Heart left ventricle (tissue), 16 donors: ENCODE results near the gene IL7R. TPM values are rescaled to one million over a fixed set of nuclear protein-coding genes. Genes with fewer than 3 reads are reported as not detected.

Source experiments
- ATAC-seq, 4 donors: fragments of 200-7000 bp; cut with Tn5 transposase; one replicate each; pipeline ENCODE4 v1.9.1; 2020 to 2022; ENCODE audit warnings: moderate library complexity in 4 of 4, mild to moderate bottlenecking in 3 of 4, moderate number of reproducible peaks in 1 of 4
- DNase-seq, 5 donors: peaks; one replicate each; pipeline ENCODE4 v3.0.0-alpha.2; 2020
- H3K27ac ChIP-seq, 12 donors: fragments of 200-600 bp; sonication (generic) in 4 of 12; one replicate each; pipeline versions ENCODE4 v1.5.0 to v1.8.0; 2016 to 2022; ENCODE audit warnings: mild to moderate bottlenecking in 2 of 12
- H3K27me3 ChIP-seq, 9 donors: fragments of 200-600 bp; sonication (generic) in 2 of 9; one replicate each; pipeline versions ENCODE4 v1.5.1 to v1.8.0; 2016 to 2022; ENCODE audit warnings: mild to moderate bottlenecking in 3 of 9
- H3K36me3 ChIP-seq, 9 donors: fragments of 200-600 bp; sonication (generic) in 2 of 9; one replicate each; pipeline versions ENCODE4 v1.5.0 to v1.8.0; 2018 to 2022; ENCODE audit warnings: mild to moderate bottlenecking in 2 of 9
- H3K4me1 ChIP-seq, 12 donors: fragments of 200-600 bp; sonication (generic) in 4 of 12; one replicate each; pipeline versions ENCODE4 v1.5.0 to v1.8.0; 2016 to 2022; ENCODE audit warnings: mild to moderate bottlenecking in 3 of 12
- H3K4me3 ChIP-seq, 12 donors: fragments of 200-600 bp; sonication (generic) in 4 of 12; one replicate each; pipeline versions ENCODE4 v1.5.0 to v1.8.0; 2017 to 2022; ENCODE audit warnings: mild to moderate bottlenecking in 9 of 12, moderate library complexity in 4 of 12
- H3K9me3 ChIP-seq, 12 donors: fragments of 200-600 bp; sonication (generic) in 4 of 12; one replicate each; pipeline versions ENCODE4 v1.5.0 to v1.8.0; 2016 to 2022; ENCODE audit warnings: mild to moderate bottlenecking in 1 of 12
- CTCF ChIP-seq, 12 donors: fragments of 200-600 bp; sonication (generic) in 4 of 12; IDR thresholded peaks; one replicate each; pipeline versions ENCODE4 v1.5.0 to v1.8.0; 2018 to 2022; ENCODE audit warnings: antibody characterized with exemption in 12 of 12, mild to moderate bottlenecking in 5 of 12
- POLR2A ChIP-seq, 2 donors: fragments of 450-650 bp; IDR thresholded peaks; one replicate each; pipeline ENCODE4 v1.6.1; 2017; ENCODE audit warnings: antibody characterized with exemption in 2 of 2, mild to moderate bottlenecking in 2 of 2, moderate library complexity in 2 of 2
- WGBS, 4 donors: extraction: QIAGEN DNeasy Blood & Tissue Kit in 2 of 4; methylation state at CpG; one replicate each; pipeline versions ENCODE4 v1.1.5 to v1.1.7; 2013 to 2018; 5-methylcytosine and 5-hydroxymethylcytosine counted together
- intact Hi-C, 10 donors: fragments of 100-400 bp; cut with DNase I; formaldehyde crosslinking; loops; one replicate each; pipeline versions ENCODE4 v1.11.1 to v1.14.2; 2022
- polyA plus RNA-seq, 2 donors: library from polyadenylated mRNA; stranded (reverse); fragments of 200-250 nt; gene quantifications; one replicate each; pipeline ENCODE4 v1.2.3, GENCODE V29; 2013
- total RNA-seq, 9 donors: library from RNA; depleted of rRNA in 2 of 9; stranded (reverse); fragments of >200 nt in 2 of 9; fragmentation: NEBNext Ultra II Directional in 3 of 9; extraction: Animal tissue kit (Norgen Biotek cat#: 25700) in 3 of 9; gene quantifications; one replicate each; pipeline versions ENCODE4 v1.1.0 to v1.2.4, GENCODE V29; 2016 to 2023
- donor health status: ischemic (EF 13 %, LVEDD 7.1; RV severe dilation, severe dysfunction).
- donor health status: healthy with polysubstance abuse.
- donor health status: DM: no; HTN: yes; CAD: no.
- donor health status: DM: no; HTN: no; CAD: no.
- donor health status: ischemic (EF 25% LVEDD 6.9; RV normal size, moderate dysfunction).
- donor health status: ischemic (EF 25% LVEDD 5.7; RV mildly dilated, moderate dysfunction).
- donor health status: healthy.
- donor health status: DM: yes; HTN: yes; CAD: no.
- donor health status: ischemic (EF 35%, LVEDD 5.7; RV mildly dilated, moderate dysfunction).
- donor health status: nonischemic (EF 11% LVEDD 7.7; RV severe dilation, severe dysfunction).
- donor health status: DM: yes; HTN: yes; CAD: no.
- donor health status: PGD.
- donor health status: ischemic (EF 29% LVEDD 5.4; RV normal size, mild dysfunction).
- donor health status: nonischemic (EF 23%, LVEDD 6.1; RV moderate dilation, normal function).

The IL7R gene
- total and polyA plus RNA-seq, 11 donors: 0.27 to 12.0 (median 0.61) TPM

- intact Hi-C loops: no loop called here
- Histone ChIP-seq H3K4me1 (peaks cover 0 to 41% (median 0%) of the 10 kb centered on the region in 12 donors), H3K27me3 (no peaks in the 10 kb centered on the region), H3K27ac (peak overlapping the region in 1 of 12 donors; percentile 83), H3K9me3 (no peaks in the 10 kb centered on the region), H3K4me3 (peak overlapping the region in 3 of 12 donors; percentile 11 to 50 (median 19)), H3K36me3 (peaks cover 0 to 4% (median 0%) of the 10 kb centered on the region in 9 donors)
- DNase-seq (no peak), ATAC-seq (no peak)
- 63 to 76% (median 68%) methylated on average over 2 of the region's 2 CpGs for WGBS, 4 donors
- TF ChIP-seq POLR2A (IDR thresholded peaks at IDR 0.05): no peak
- TF ChIP-seq CTCF (IDR thresholded peaks at IDR 0.05): no peak
Observed at GRCh38 chr5:35857606-35858205, 1.0 kb downstream of the IL7R start.

GRCh38 chr5:35859101-35859661, 2.5 kb downstream of the IL7R start:
- Histone ChIP-seq H3K4me3 (peak overlapping the region in 1 of 12 donors; percentile 50), H3K27ac (peak overlapping the region in 1 of 12 donors; percentile 83), H3K36me3 (peaks cover 0 to 4% (median 0%) of the 10 kb centered on the region in 9 donors), H3K9me3 (peaks cover 0 to 1% (median 0%) of the 10 kb centered on the region in 12 donors), H3K27me3 (no peaks in the 10 kb centered on the region), H3K4me1 (peaks cover 0 to 27% (median 0%) of the 10 kb centered on the region in 12 donors)
- intact Hi-C loops: no loop called here
- 48 to 70% (median 51%) methylated on average over 3 of the region's 3 CpGs for WGBS, 4 donors
- TF ChIP-seq POLR2A (IDR thresholded peaks at IDR 0.05) (no peak), CTCF (IDR thresholded peaks at IDR 0.05) (no peak)
- DNase-seq (no peak), ATAC-seq (no peak)

GRCh38 chr5:35860686-35861085, 4.0 kb downstream of the IL7R start:
- no peak overlapping the region for H3K27ac ChIP-seq
- ATAC-seq (no peak), DNase-seq (no peak)
- WGBS, 4 donors: 89 to 96% (median 93%) methylated on average over 1 of the region's 1 CpG
- TF ChIP-seq CTCF (IDR thresholded peaks at IDR 0.05) (no peak), POLR2A (IDR thresholded peaks at IDR 0.05) (no peak)
- peaks cover 0 to 4% (median 0%) of the 10 kb centered on the region in 12 donors for H3K9me3 ChIP-seq
- no peaks in the 10 kb centered on the region for H3K27me3 ChIP-seq
- H3K4me3 ChIP-seq: peak overlapping the region in 1 of 12 donors; percentile 50
- intact Hi-C loops: no loop called here
- H3K36me3 ChIP-seq: peaks cover 0 to 4% (median 0%) of the 10 kb centered on the region in 9 donors
- H3K4me1 ChIP-seq: peaks cover 0 to 25% (median 0%) of the 10 kb centered on the region in 12 donors

GRCh38 chr5:35861718-35862117, 5.0 kb downstream of the IL7R start:
- no peak overlapping the region for H3K27ac ChIP-seq
- peak overlapping the region in 1 of 12 donors; percentile 50 for H3K4me3 ChIP-seq
- peaks cover 0 to 4% (median 0%) of the 10 kb centered on the region in 12 donors for H3K9me3 ChIP-seq
- intact Hi-C loops: no loop called here
- peaks cover 0 to 4% (median 0%) of the 10 kb centered on the region in 9 donors for H3K36me3 ChIP-seq
- 72 to 86% (median 75%) methylated on average over 1 of the region's 1 CpG for WGBS, 4 donors
- no peak for DNase-seq
- ATAC-seq: no peak
- no peak for TF ChIP-seq CTCF (IDR thresholded peaks at IDR 0.05)
- no peak for TF ChIP-seq POLR2A (IDR thresholded peaks at IDR 0.05)
- H3K27me3 ChIP-seq: no peaks in the 10 kb centered on the region
- peaks cover 0 to 15% (median 0%) of the 10 kb centered on the region in 12 donors for H3K4me1 ChIP-seq
